Calu3 (cell line): ENCODE data around the gene PIK3C2B. TPM values are rescaled to one million over a fixed set of nuclear protein-coding genes. Genes with fewer than 3 reads are reported as not detected.

Source experiments
- BruUV-seq: library from RNA; stranded (reverse); fragments of 400-500 nt; replicated peaks from 2 replicates; lab custom pipeline; 2021; lab: Mats Ljungman, UMichigan
- CTCF ChIA-PET: fragments of 300-600 bp; sonication (Branson Sonifier 250); formaldehyde crosslinking; loops from one replicate; lab custom pipeline; 2022; ENCODE audit warnings: antibody characterized with exemption; lab: Charles Lee
- DNase-seq: peaks from one replicate; pipeline ENCODE4 v3.0.0; 2022
- H3K27ac Mint-ChIP-seq: one replicate; pipeline ENCODE4 v1.8.0; 2022; ENCODE audit warnings: mixed read lengths; ENCODE audit not compliant: unreplicated experiment
- H3K27me3 Mint-ChIP-seq: one replicate; pipeline ENCODE4 v1.8.0; 2022; ENCODE audit warnings: mixed read lengths; ENCODE audit not compliant: unreplicated experiment
- H3K36me3 Mint-ChIP-seq: one replicate; pipeline ENCODE4 v1.8.0; 2022; ENCODE audit warnings: mild to moderate bottlenecking, moderate library complexity, mixed read lengths; ENCODE audit not compliant: insufficient read depth, unreplicated experiment
- H3K4me1 Mint-ChIP-seq: one replicate; pipeline ENCODE4 v1.8.0; 2022; ENCODE audit warnings: mild to moderate bottlenecking, low read depth, mixed read lengths; ENCODE audit not compliant: unreplicated experiment
- H3K4me3 Mint-ChIP-seq: one replicate; pipeline ENCODE4 v1.8.0; 2022; ENCODE audit warnings: mild to moderate bottlenecking, low read depth, moderate library complexity, mixed read lengths; ENCODE audit not compliant: unreplicated experiment
- H3K9me3 Mint-ChIP-seq: one replicate; pipeline ENCODE4 v1.8.0; 2022; ENCODE audit warnings: low read depth, mixed read lengths; ENCODE audit not compliant: unreplicated experiment
- CTCF ChIP-seq: fragments of 200-600 bp; IDR thresholded peaks from one replicate; pipeline ENCODE4 v1.8.0; 2022; ENCODE audit warnings: antibody characterized with exemption; ENCODE audit not compliant: unreplicated experiment
- intact Hi-C: fragments of 100-400 bp; cut with micrococcal nuclease; formaldehyde crosslinking; loops from one replicate; pipeline ENCODE4 v1.10.0; 2022; ENCODE audit not compliant: unreplicated experiment
- total RNA-seq: library from RNA; stranded (reverse); gene quantifications from 2 replicates; pipeline ENCODE4 v1.2.3, GENCODE V29; 2022

PIK3C2B gene
- total RNA-seq, 1 experiment from 2014 or later = 24.4 TPM

GRCh38 chr1:204513117-204513716 lies 18.6 kb upstream of the PIK3C2B start:
- Mint-ChIP-seq H3K4me1 (peaks cover 5% of the 10 kb centered on the region), H3K27me3 (no peaks in the 10 kb centered on the region), H3K27ac (no peak overlapping the region), H3K36me3 (peaks cover 22% of the 10 kb centered on the region), H3K9me3 (no peaks in the 10 kb centered on the region), H3K4me3 (no peak overlapping the region)
- intact Hi-C loops = no loop called here
- no peak for DNase-seq
- no peak for TF ChIP-seq CTCF
- CTCF ChIA-PET = no interaction called here
- BruUV-seq = no TSS peak

- H3K36me3 Mint-ChIP-seq = peaks cover 33% of the 10 kb centered on the region
- DNase-seq = no peak
- intact Hi-C loops = no loop called here
- H3K4me3 Mint-ChIP-seq = no peak overlapping the region
- no peak overlapping the region for H3K27ac Mint-ChIP-seq
- CTCF ChIA-PET = no interaction called here
- BruUV-seq = no TSS peak
- no peak for TF ChIP-seq CTCF
- H3K4me1 Mint-ChIP-seq = peaks cover 19% of the 10 kb centered on the region
- H3K27me3 Mint-ChIP-seq = peaks cover 6% of the 10 kb centered on the region
- no peaks in the 10 kb centered on the region for H3K9me3 Mint-ChIP-seq
These were observed 16.8 kb upstream of the PIK3C2B start for GRCh38 chr1:204511366-204511765.

- Mint-ChIP-seq H3K36me3 (peaks cover 40% of the 10 kb centered on the region), H3K4me3 (peak overlapping the region; percentile 28), H3K27me3 (peaks cover 14% of the 10 kb centered on the region), H3K27ac (no peak overlapping the region), H3K4me1 (peaks cover 34% of the 10 kb centered on the region), H3K9me3 (peaks cover 2% of the 10 kb centered on the region)
- peak; percentile 64 for DNase-seq
- TF ChIP-seq CTCF = no peak
- no TSS peak for BruUV-seq
- CTCF ChIA-PET = interaction anchor here (1.5 kb wide), 1 partner anchor 78 kb away, joined by 3 read pairs; no protein-coding TSS in a partner anchor
- intact Hi-C loops = no loop called here
These were observed 14.6 kb upstream of the PIK3C2B start for GRCh38 chr1:204509186-204509635.

- Mint-ChIP-seq H3K4me1 (peaks cover 45% of the 10 kb centered on the region), H3K4me3 (peak overlapping the region; percentile 71), H3K27ac (peak overlapping the region; percentile 100), H3K36me3 (peaks cover 40% of the 10 kb centered on the region), H3K9me3 (peaks cover 2% of the 10 kb centered on the region), H3K27me3 (peaks cover 14% of the 10 kb centered on the region)
- TSS peak; percentile 72 for BruUV-seq
- CTCF ChIA-PET = interaction anchor here (1.0 to 4.3 kb wide), 13 partner anchors 9 to 304 kb away, joined by 3 to 23 read pairs (median 4); partner anchors contain the start of genes MDM4 and PIK3C2B
- peak; percentile 58 for DNase-seq
- no peak for TF ChIP-seq CTCF
- intact Hi-C loops = no loop called here
These were observed 12.9 kb upstream of the PIK3C2B start for GRCh38 chr1:204507317-204508105.
